HEK293T (cell line): ENCODE measurements around the gene ZDHHC14.

ENCODE experiments used
- CTCF ChIA-PET: fragments of 350-600 bp; formaldehyde crosslinking; extraction: SDS; loops from one replicate; lab custom pipeline; 2021; ENCODE audit warnings: antibody characterized with exemption, inconsistent platforms; lab: Yijun Ruan, JAX
- POLR2A ChIA-PET: fragments of 350-600 bp; formaldehyde crosslinking; extraction: SDS; loops from one replicate; lab custom pipeline; 2020; ENCODE audit warnings: antibody characterized with exemption, inconsistent platforms; lab: Yijun Ruan, JAX
- DNase-seq: peaks from one replicate; pipeline ENCODE4 v3.0.0; 2012; ENCODE audit warnings: mixed read lengths; ENCODE audit errors: extremely low spot score
- ARNT ChIP-seq: fragments of 450-650 bp; IDR thresholded peaks from 2 replicates; pipeline ENCODE4 v1.6.1; 2017; ENCODE audit warnings: mild to moderate bottlenecking
- BHLHE40 ChIP-seq: fragments of 450-650 bp; IDR thresholded peaks from 2 replicates; pipeline ENCODE4 v1.6.1; 2016; ENCODE audit warnings: mild to moderate bottlenecking, moderate library complexity, borderline replicate concordance
- CTBP1 ChIP-seq: fragments of 450-650 bp; IDR thresholded peaks from 2 replicates; pipeline ENCODE4 v1.6.1; 2016; ENCODE audit warnings: borderline replicate concordance
- ELF4 ChIP-seq: fragments of 450-650 bp; IDR thresholded peaks from 2 replicates; pipeline ENCODE4 v1.6.1; 2017; ENCODE audit warnings: antibody characterized with exemption
- FOXA1 ChIP-seq: fragments of 450-650 bp; IDR thresholded peaks from 2 replicates; pipeline ENCODE4 v1.6.1; 2016; ENCODE audit warnings: mild to moderate bottlenecking
- FOXK2 ChIP-seq: fragments of 450-650 bp; IDR thresholded peaks from 2 replicates; pipeline ENCODE4 v1.6.1; 2016; ENCODE audit warnings: mild to moderate bottlenecking
- FOXM1 ChIP-seq: fragments of 450-650 bp; IDR thresholded peaks from 2 replicates; pipeline ENCODE4 v1.6.1; 2017; ENCODE audit warnings: mild to moderate bottlenecking, borderline replicate concordance
- HDGF ChIP-seq: fragments of 450-650 bp; IDR thresholded peaks from 2 replicates; pipeline ENCODE4 v1.6.1; 2017; ENCODE audit warnings: antibody characterized with exemption, borderline replicate concordance
- L3MBTL2 ChIP-seq: fragments of 450-650 bp; conservative IDR thresholded peaks from 2 replicates; pipeline ENCODE4 v1.6.1; 2016; ENCODE audit warnings: mild to moderate bottlenecking
- LEF1 ChIP-seq: fragments of 450-650 bp; IDR thresholded peaks from 2 replicates; pipeline ENCODE4 v1.6.1; 2017; ENCODE audit warnings: mild to moderate bottlenecking, borderline replicate concordance
- NFRKB ChIP-seq: fragments of 450-650 bp; IDR thresholded peaks from 2 replicates; pipeline ENCODE4 v1.6.1; 2016; ENCODE audit warnings: mild to moderate bottlenecking, moderate library complexity
- PKNOX1 ChIP-seq: fragments of 450-650 bp; IDR thresholded peaks from 2 replicates; pipeline ENCODE4 v1.6.1; 2016
- SP1 ChIP-seq: fragments of 450-650 bp; IDR thresholded peaks from 2 replicates; pipeline ENCODE4 v1.6.1; 2017
- SUZ12 ChIP-seq: fragments of 450-650 bp; IDR thresholded peaks from 2 replicates; pipeline ENCODE4 v1.6.1; 2016; ENCODE audit warnings: mild to moderate bottlenecking
- TARDBP ChIP-seq: fragments of 450-650 bp; IDR thresholded peaks from 2 replicates; pipeline ENCODE4 v1.6.1; 2016
- ZNF384 ChIP-seq: fragments of 450-650 bp; IDR thresholded peaks from 2 replicates; pipeline ENCODE4 v1.6.1; 2016

The ZDHHC14 gene

GRCh38 chr6:157711060-157711459, 330.1 kb downstream of the ZDHHC14 start:
- ChIA-PET CTCF (no interaction called here), POLR2A (no interaction called here)
- DNase-seq: no peak
- TF ChIP-seq SP1: no peak

GRCh38 chr6:157712585-157713295, 331.8 kb downstream of the ZDHHC14 start:
- CTCF ChIA-PET: no interaction called here
- POLR2A ChIA-PET: no interaction called here
- no peak for TF ChIP-seq CTBP1
- TF ChIP-seq FOXA1: no peak
- no peak for TF ChIP-seq NFRKB
- no peak for TF ChIP-seq HDGF
- no peak for TF ChIP-seq SP1
- TF ChIP-seq FOXK2: no peak
- no peak for TF ChIP-seq ZNF384
- no peak for DNase-seq

GRCh38 chr6:157713451-157714152, 332.6 kb downstream of the ZDHHC14 start:
- POLR2A ChIA-PET: no interaction called here
- CTCF ChIA-PET: no interaction called here
- DNase-seq: no peak
- no peak for TF ChIP-seq FOXK2
- TF ChIP-seq SUZ12: no peak
- TF ChIP-seq HDGF: no peak
- TF ChIP-seq PKNOX1: no peak
- no peak for TF ChIP-seq NFRKB
- TF ChIP-seq L3MBTL2: no peak
- no peak for TF ChIP-seq BHLHE40
- TF ChIP-seq LEF1: no peak
- no peak for TF ChIP-seq FOXA1
- no peak for TF ChIP-seq FOXM1
- TF ChIP-seq ELF4: no peak
- TF ChIP-seq CTBP1: no peak
- TF ChIP-seq ARNT: no peak
- no peak for TF ChIP-seq TARDBP
- no peak for TF ChIP-seq ZNF384
- no peak for TF ChIP-seq SP1

GRCh38 chr6:157714153-157714490, 333.1 kb downstream of the ZDHHC14 start:
- DNase-seq: no peak
- POLR2A ChIA-PET: no interaction called here
- TF ChIP-seq HDGF (no peak), L3MBTL2 (no peak)
- CTCF ChIA-PET: no interaction called here

GRCh38 chr6:157715728-157716164, 334.8 kb downstream of the ZDHHC14 start:
- POLR2A ChIA-PET: no interaction called here
- CTCF ChIA-PET: interaction anchor here (0.8 kb wide), 1 partner anchor 39 kb away, joined by 3 read pairs; no protein-coding TSS in a partner anchor
- TF ChIP-seq ARNT (no peak), PKNOX1 (no peak), HDGF (no peak), FOXK2 (no peak)
- DNase-seq: no peak

GRCh38 chr6:157716251-157716995, 335.4 kb downstream of the ZDHHC14 start:
- TF ChIP-seq FOXA1 (no peak), PKNOX1 (peak; percentile 80)
- ChIA-PET POLR2A (no interaction called here), CTCF (interaction anchor here (0.8 kb wide), 1 partner anchor 39 kb away, joined by 3 read pairs; no protein-coding TSS in a partner anchor)
- no peak for DNase-seq

- TF ChIP-seq ZNF384 (no peak), SUZ12 (no peak), LEF1 (no peak)
- CTCF ChIA-PET: interaction anchor here (0.6 kb wide), 1 partner anchor 29 kb away, joined by 3 read pairs; no protein-coding TSS in a partner anchor
- DNase-seq: no peak
- POLR2A ChIA-PET: no interaction called here
These were observed 336.4 kb downstream of the ZDHHC14 start for GRCh38 chr6:157717340-157717748.
